ENCODE measurements around the gene BEX5. TPM values are rescaled to one million over a fixed set of nuclear protein-coding genes. Genes with fewer than 3 reads are reported as not detected.
"Not testable (repeated sequence)": the region's sequence is repeated elsewhere in the genome, so short reads cannot be mapped to it uniquely, and the experiment has no call there.

BEX5 gene
- total RNA-seq, 4 donors from 2014 or later, result 0.46 TPM; not detected in 3

DNA sequence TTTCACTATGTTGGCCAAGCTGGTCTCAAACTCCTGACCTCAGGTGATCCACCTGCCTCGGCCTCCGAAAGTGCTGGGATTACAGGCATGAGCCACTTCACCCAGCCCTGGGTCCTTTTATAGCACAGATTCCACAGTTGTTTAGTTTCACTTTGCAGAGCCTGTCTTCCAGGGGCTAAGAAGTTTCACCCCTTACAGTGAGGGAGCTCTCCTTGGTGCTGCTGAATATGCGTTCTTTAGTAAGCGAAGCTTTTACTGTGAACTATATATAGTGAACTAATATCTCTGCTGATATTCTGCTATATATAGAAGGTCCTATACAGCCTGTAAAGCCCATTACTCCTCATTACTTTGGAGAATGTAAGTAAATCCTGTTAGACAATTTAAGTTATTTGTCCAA is 17.7 kb downstream of the BEX5 start:
- ATAC-seq (no peak), DNase-seq (no peak)
- H3K27me3 ChIP-seq, result no peaks in the 10 kb centered on the region
- H3K36me3 ChIP-seq, result no peaks in the 10 kb centered on the region
- intact Hi-C loops (cut with DNase I; ENCODE audit: low total_unique reads), result no loop called here
- H3K4me3 ChIP-seq, result no peak overlapping the region
- no peak for TF ChIP-seq POLR2A (IDR thresholded peaks at IDR 0.05)
- TF ChIP-seq, protein P1, sequence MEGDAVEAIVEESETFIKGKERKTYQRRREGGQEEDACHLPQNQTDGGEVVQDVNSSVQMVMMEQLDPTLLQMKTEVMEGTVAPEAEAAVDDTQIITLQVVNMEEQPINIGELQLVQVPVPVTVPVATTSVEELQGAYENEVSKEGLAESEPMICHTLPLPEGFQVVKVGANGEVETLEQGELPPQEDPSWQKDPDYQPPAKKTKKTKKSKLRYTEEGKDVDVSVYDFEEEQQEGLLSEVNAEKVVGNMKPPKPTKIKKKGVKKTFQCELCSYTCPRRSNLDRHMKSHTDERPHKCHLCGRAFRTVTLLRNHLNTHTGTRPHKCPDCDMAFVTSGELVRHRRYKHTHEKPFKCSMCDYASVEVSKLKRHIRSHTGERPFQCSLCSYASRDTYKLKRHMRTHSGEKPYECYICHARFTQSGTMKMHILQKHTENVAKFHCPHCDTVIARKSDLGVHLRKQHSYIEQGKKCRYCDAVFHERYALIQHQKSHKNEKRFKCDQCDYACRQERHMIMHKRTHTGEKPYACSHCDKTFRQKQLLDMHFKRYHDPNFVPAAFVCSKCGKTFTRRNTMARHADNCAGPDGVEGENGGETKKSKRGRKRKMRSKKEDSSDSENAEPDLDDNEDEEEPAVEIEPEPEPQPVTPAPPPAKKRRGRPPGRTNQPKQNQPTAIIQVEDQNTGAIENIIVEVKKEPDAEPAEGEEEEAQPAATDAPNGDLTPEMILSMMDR (IDR thresholded peaks at IDR 0.05 in 4 of 5, conservative IDR thresholded peaks at IDR 0.05 in 1 of 5), result no peak
- no peaks in the 10 kb centered on the region for H3K9me3 ChIP-seq
- H3K4me1 ChIP-seq, result no peaks in the 10 kb centered on the region
- in situ Hi-C loops (cut with MboI; ENCODE audit: low sequenced_read_pairs in 4 of 4), result no loop called here
- H3K27ac ChIP-seq, result no peak overlapping the region

DNA sequence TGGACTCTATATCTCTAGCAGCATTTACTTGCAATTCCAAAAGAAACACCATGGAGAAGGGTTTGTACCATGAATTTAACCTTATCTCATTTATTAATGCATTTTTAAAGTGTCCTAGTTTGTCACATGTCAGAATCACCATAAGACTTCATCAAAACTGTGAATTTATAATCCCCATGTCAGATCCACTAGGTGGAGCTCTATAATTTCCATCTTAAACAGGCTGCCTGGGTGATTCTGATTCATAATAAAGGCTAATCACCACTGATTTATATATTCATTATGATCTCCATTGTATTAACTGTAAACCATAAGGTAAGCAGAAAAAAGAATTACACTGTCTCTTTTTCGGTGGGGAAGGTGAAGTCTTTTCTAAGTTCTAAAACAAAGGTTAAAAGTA is 26.3 kb downstream of the BEX5 start:
- Histone ChIP-seq H3K9me3 (no peaks in the 10 kb centered on the region), H3K36me3 (no peaks in the 10 kb centered on the region), H3K27me3 (peaks cover 0 to 5% (median 0%) of the 10 kb centered on the region in 3 donors), H3K27ac (no peak overlapping the region), H3K4me1 (no peaks in the 10 kb centered on the region), H3K4me3 (no peak overlapping the region)
- DNase-seq, result no peak
- in situ Hi-C loops (cut with MboI; ENCODE audit: low sequenced_read_pairs in 4 of 4) (no loop called here), intact Hi-C loops (cut with DNase I; ENCODE audit: low total_unique reads) (no loop called here)
- ATAC-seq, result no peak
- no peak for TF ChIP-seq POLR2A (IDR thresholded peaks at IDR 0.05)
- TF ChIP-seq, protein P1 (IDR thresholded peaks at IDR 0.05 in 4 of 5, conservative IDR thresholded peaks at IDR 0.05 in 1 of 5), result no peak

- in situ Hi-C loops (cut with MboI; ENCODE audit: low sequenced_read_pairs in 4 of 4), result no loop called here
- ATAC-seq (no peak), DNase-seq (no peak)
- Histone ChIP-seq H3K27me3 (peaks cover 0 to 8% (median 0%) of the 10 kb centered on the region in 3 donors), H3K9me3 (no peaks in the 10 kb centered on the region), H3K4me1 (no peaks in the 10 kb centered on the region), H3K27ac (no peak overlapping the region), H3K36me3 (no peaks in the 10 kb centered on the region), H3K4me3 (no peak overlapping the region)
- TF ChIP-seq, protein P1 (IDR thresholded peaks at IDR 0.05 in 4 of 5, conservative IDR thresholded peaks at IDR 0.05 in 1 of 5), result no peak
- TF ChIP-seq POLR2A (IDR thresholded peaks at IDR 0.05), result no peak
- intact Hi-C loops (cut with DNase I; ENCODE audit: low total_unique reads), result no loop called here
Observed at GRCh38 chrX:102126863-102127262, 28.9 kb downstream of the BEX5 start.

- in situ Hi-C loops (cut with MboI; ENCODE audit: low sequenced_read_pairs in 4 of 4); DNase-seq; H3K27me3 ChIP-seq; H3K4me1 ChIP-seq; H3K9me3 ChIP-seq; H3K36me3 ChIP-seq; intact Hi-C loops (cut with DNase I; ENCODE audit: low total_unique reads); ATAC-seq; H3K27ac ChIP-seq; H3K4me3 ChIP-seq: not testable (repeated sequence)
Observed at GRCh38 chrX:102126080-102126818, 29.5 kb downstream of the BEX5 start.

- H3K27ac ChIP-seq; H3K4me1 ChIP-seq; ATAC-seq; H3K36me3 ChIP-seq; H3K27me3 ChIP-seq; DNase-seq; H3K9me3 ChIP-seq; H3K4me3 ChIP-seq; intact Hi-C loops (cut with DNase I; ENCODE audit: low total_unique reads); in situ Hi-C loops (cut with MboI; ENCODE audit: low sequenced_read_pairs in 4 of 4): not testable (repeated sequence)
Observed at GRCh38 chrX:102125436-102125835, 30.3 kb downstream of the BEX5 start, which contains the start of gene TCEAL2. TSS of gene TCEAL2 (plus strand) at chrX:102125679. CDS start at chrX:102126831, 1,152 bp downstream.

DNA sequence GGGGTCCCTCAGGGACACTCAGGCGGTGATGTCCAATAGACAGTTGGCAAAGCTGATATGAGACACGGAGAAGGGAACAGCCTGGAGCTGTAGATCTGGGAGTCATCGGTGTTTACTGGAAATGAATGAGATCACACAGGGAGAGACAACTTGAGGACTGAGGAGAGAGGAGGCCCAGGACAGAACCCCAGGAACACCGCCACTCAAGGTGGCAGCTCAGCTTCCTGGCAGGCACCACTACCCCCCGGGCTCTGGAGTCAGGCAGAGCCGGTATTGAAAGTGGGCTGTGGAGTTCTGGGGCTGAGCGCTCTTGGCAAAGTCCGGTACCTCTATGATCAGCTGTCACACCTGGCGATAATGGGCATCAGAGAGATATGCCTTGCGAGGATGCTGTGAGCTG is 30.8 kb downstream of the BEX5 start:
- H3K27me3 ChIP-seq; H3K4me1 ChIP-seq; H3K36me3 ChIP-seq; ATAC-seq; DNase-seq; H3K9me3 ChIP-seq; H3K4me3 ChIP-seq; H3K27ac ChIP-seq; intact Hi-C loops (cut with DNase I; ENCODE audit: low total_unique reads); in situ Hi-C loops (cut with MboI; ENCODE audit: low sequenced_read_pairs in 4 of 4): not testable (repeated sequence)

Data from gastrocnemius medialis (tissue), 4 donors.